ENCODE measurements around the gene NKAIN4. TPM values are rescaled to one million over a fixed set of nuclear protein-coding genes. Genes with fewer than 3 reads are reported as not detected.

The NKAIN4 gene
- total RNA-seq, 4 donors from 2014 or later: not detected

GRCh38 chr20:63218701-63219446, 35.4 kb downstream of the NKAIN4 start:
- H3K4me3 ChIP-seq: no peak overlapping the region
- no peak for TF ChIP-seq CTCF (IDR thresholded peaks at IDR 0.05 in 4 of 5, conservative IDR thresholded peaks at IDR 0.05 in 1 of 5)
- TF ChIP-seq POLR2A (IDR thresholded peaks at IDR 0.05): no peak

GRCh38 chr20:63217706-63218105, 36.6 kb downstream of the NKAIN4 start:
- Histone ChIP-seq H3K4me3 (no peak overlapping the region), H3K4me1 (peaks cover 21 to 30% of the 10 kb centered on the region in 2 donors), H3K9me3 (no peaks in the 10 kb centered on the region), H3K27ac (no peak overlapping the region), H3K27me3 (no peaks in the 10 kb centered on the region), H3K36me3 (peaks cover 0 to 21% of the 10 kb centered on the region in 2 donors)
- no peak for DNase-seq
- in situ Hi-C loops (cut with MboI; ENCODE audit: low sequenced_read_pairs in 4 of 4) (no loop called here), intact Hi-C loops (cut with DNase I; ENCODE audit: low total_unique reads) (loop anchor here (2.0 to 10.0 kb wide), 4 partner anchors 55 to 423 kb away; partner anchors contain the start of genes ARFGAP1, GMEB2, MRGBP and TCFL5)
- TF ChIP-seq POLR2A (IDR thresholded peaks at IDR 0.05) (no peak), CTCF (IDR thresholded peaks at IDR 0.05 in 4 of 5, conservative IDR thresholded peaks at IDR 0.05 in 1 of 5) (no peak)
- no peak for ATAC-seq

More at GRCh38 chr20:63218701-63219446, 35.4 kb downstream of the NKAIN4 start:
- intact Hi-C loops (cut with DNase I; ENCODE audit: low total_unique reads) (loop anchor here (5.0 to 10.0 kb wide), 3 partner anchors 357 to 424 kb away; partner anchors contain the start of genes GMEB2, MRGBP and TCFL5), in situ Hi-C loops (cut with MboI; ENCODE audit: low sequenced_read_pairs in 4 of 4) (no loop called here)
- Histone ChIP-seq H3K27ac (no peak overlapping the region), H3K36me3 (peaks cover 0 to 9% of the 10 kb centered on the region in 2 donors), H3K4me1 (peaks cover 17 to 20% of the 10 kb centered on the region in 2 donors), H3K9me3 (no peaks in the 10 kb centered on the region), H3K27me3 (no peaks in the 10 kb centered on the region)
- ATAC-seq (no peak), DNase-seq (no peak)

GRCh38 chr20:63216849-63217471, 37.3 kb downstream of the NKAIN4 start:
- peaks cover 0 to 28% of the 10 kb centered on the region in 2 donors for H3K36me3 ChIP-seq
- H3K4me1 ChIP-seq: peaks cover 29 to 36% of the 10 kb centered on the region in 2 donors
- ATAC-seq (no peak), DNase-seq (no peak)
- H3K4me3 ChIP-seq: peak overlapping the region; percentile 59 to 95 (median 76)
- in situ Hi-C loops (cut with MboI; ENCODE audit: low sequenced_read_pairs in 4 of 4) (no loop called here), intact Hi-C loops (cut with DNase I; ENCODE audit: low total_unique reads) (loop anchor here (2.0 to 10.0 kb wide), 4 partner anchors 56 to 422 kb away; partner anchors contain the start of genes ARFGAP1, GMEB2, MRGBP and TCFL5)
- no peaks in the 10 kb centered on the region for H3K27me3 ChIP-seq
- peak overlapping the region; percentile 82 to 96 (median 89) for H3K27ac ChIP-seq
- no peaks in the 10 kb centered on the region for H3K9me3 ChIP-seq
- no peak for TF ChIP-seq POLR2A (IDR thresholded peaks at IDR 0.05)
- TF ChIP-seq CTCF (IDR thresholded peaks at IDR 0.05 in 4 of 5, conservative IDR thresholded peaks at IDR 0.05 in 1 of 5): no peak

- in situ Hi-C loops (cut with MboI; ENCODE audit: low sequenced_read_pairs in 4 of 4): no loop called here
- Histone ChIP-seq H3K27ac (peak within 1 kb of the TSS; percentile 85 to 96 (median 92)), H3K27me3 (no peaks in the 10 kb centered on the region), H3K9me3 (no peaks in the 10 kb centered on the region), H3K36me3 (peaks cover 0 to 35% of the 10 kb centered on the region in 2 donors), H3K4me1 (peaks cover 35 to 38% of the 10 kb centered on the region in 2 donors), H3K4me3 (peak within 1 kb of the TSS; percentile 77 to 95 (median 86))
- intact Hi-C loops (cut with DNase I; ENCODE audit: low total_unique reads): loop anchor here (2.0 to 10.0 kb wide), 4 partner anchors 57 to 421 kb away; partner anchors contain the start of genes ARFGAP1, GMEB2, MRGBP and TCFL5
- TF ChIP-seq POLR2A (IDR thresholded peaks at IDR 0.05) (peak; percentile 75 to 88), CTCF (IDR thresholded peaks at IDR 0.05 in 4 of 5, conservative IDR thresholded peaks at IDR 0.05 in 1 of 5) (no peak)
- DNase-seq (peak; percentile 93 to 96), ATAC-seq (peak; percentile 94 to 97)
Measured at GRCh38 chr20:63216041-63216848, 38.0 kb downstream of the NKAIN4 start, which contains the start of gene YTHDF1. Gene YTHDF1, minus strand, starts transcription at chr20:63216131. Its CDS starts 239 bp downstream, at chr20:63215892.

Measured in gastrocnemius medialis (tissue), 4 donors.